GM18505 (cell line): ENCODE measurements around the gene CLK4.

ENCODE experiments used
- ATAC-seq: cut with Tn5 transposase; IDR thresholded peaks from one replicate; pipeline ENCODE4 v1.9.1; 2021; ENCODE audit not compliant: unreplicated experiment
- POLR2A ChIP-seq: IDR thresholded peaks from 4 replicates; pipeline ENCODE4 v1.6.1; 2011; ENCODE audit warnings: borderline replicate concordance; ENCODE audit not compliant: insufficient read depth, insufficient read length; ENCODE audit errors: extremely low read depth

The CLK4 gene

DNA sequence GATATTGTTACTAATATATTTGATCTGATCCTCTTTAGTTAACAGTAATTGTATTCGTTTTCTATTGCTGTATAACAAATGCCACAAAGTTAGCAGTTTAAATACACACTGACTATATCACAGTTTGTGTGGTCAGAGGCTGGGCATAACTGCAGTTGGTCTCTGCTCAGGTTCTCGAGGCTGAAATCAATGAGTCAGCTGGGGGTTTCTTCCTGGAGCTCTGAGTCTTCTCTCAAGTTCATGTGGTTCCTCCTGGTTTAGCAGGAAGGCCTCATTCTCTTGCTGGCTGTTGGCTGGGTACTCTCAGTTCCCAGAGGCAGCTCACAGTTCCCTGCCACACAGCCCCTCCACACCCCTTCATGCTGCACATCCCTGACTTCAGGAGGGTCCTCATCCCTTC, 57.4 kb downstream of the CLK4 start:
- TF ChIP-seq POLR2A = no peak
- no peak for ATAC-seq

DNA sequence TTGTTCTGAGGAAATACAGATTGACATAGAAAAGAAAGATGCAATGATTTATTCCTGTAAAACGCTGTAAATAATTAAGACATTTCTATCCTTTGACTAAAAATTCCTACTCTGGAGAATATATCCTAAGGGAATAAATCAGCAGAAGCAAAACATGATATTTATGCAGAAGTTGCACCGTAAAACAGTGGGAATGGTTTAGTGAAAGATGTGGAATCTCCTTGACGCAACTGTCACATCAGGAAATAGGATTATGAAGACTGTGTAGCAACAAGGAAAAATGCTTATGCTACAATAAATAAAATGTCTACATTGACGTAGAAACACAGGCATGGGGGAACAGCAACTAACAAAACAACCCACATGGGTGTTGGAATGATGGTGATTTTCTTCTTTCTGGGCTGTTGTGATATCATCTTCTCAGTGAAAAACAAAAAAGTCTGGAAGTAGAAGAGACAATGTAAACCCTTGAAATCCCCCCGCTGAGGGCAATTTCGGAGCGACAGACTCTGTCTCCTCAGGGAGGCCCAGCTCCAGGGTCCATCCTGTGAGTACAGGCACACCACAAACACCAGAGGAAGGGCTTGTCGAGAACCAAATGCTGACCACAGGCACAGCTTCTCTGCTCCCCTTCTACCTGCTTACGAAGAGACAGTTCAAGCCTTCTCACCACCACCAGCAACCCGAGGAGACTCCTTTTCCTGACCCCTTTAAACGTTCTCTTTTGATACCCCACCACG, 61.9 kb downstream of the CLK4 start:
- TF ChIP-seq POLR2A = no peak
- ATAC-seq = no peak

- no peak for TF ChIP-seq POLR2A
- ATAC-seq = no peak
Measured at GRCh38 chr5:178564397-178564796, 62.5 kb downstream of the CLK4 start.

GRCh38 chr5:178563621-178564020, 63.2 kb downstream of the CLK4 start:
- no peak for TF ChIP-seq POLR2A
- ATAC-seq = no peak

- no peak for TF ChIP-seq POLR2A
- no peak for ATAC-seq
Measured at GRCh38 chr5:178561746-178562264, 65.0 kb downstream of the CLK4 start.

GRCh38 chr5:178560911-178561310, 65.9 kb downstream of the CLK4 start:
- ATAC-seq = no peak
- no peak for TF ChIP-seq POLR2A

DNA sequence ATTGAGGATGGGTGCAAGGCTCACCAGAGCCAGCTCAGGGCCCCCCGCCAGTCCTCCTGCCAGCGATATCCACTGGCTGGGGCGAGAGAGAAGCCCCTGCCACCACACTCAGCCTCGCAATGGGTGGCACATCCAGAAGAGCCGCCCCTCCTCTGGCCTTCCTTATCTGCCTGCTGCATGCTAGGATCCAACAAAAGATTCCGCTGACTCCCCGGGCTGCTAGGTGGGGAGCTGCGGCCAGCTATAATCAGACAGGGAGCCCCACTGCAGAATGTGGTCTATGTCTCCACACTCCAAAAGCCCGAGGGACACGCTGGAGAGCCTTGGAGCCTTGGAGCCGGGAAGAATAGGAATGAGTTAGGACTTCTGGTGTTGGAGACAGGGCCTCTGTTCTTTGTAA, 69.4 kb downstream of the CLK4 start:
- TF ChIP-seq POLR2A = no peak
- no peak for ATAC-seq

- no peak for ATAC-seq
Measured at GRCh38 chr5:178555771-178556211, 71.1 kb downstream of the CLK4 start.

GRCh38 chr5:178555005-178555404, 71.8 kb downstream of the CLK4 start:
- TF ChIP-seq POLR2A = no peak
- ATAC-seq = no peak

More at GRCh38 chr5:178555771-178556211, 71.1 kb downstream of the CLK4 start:
- TF ChIP-seq POLR2A = no peak

- no peak for ATAC-seq
- TF ChIP-seq POLR2A = no peak
Measured at GRCh38 chr5:178554311-178554710, 72.5 kb downstream of the CLK4 start.

DNA sequence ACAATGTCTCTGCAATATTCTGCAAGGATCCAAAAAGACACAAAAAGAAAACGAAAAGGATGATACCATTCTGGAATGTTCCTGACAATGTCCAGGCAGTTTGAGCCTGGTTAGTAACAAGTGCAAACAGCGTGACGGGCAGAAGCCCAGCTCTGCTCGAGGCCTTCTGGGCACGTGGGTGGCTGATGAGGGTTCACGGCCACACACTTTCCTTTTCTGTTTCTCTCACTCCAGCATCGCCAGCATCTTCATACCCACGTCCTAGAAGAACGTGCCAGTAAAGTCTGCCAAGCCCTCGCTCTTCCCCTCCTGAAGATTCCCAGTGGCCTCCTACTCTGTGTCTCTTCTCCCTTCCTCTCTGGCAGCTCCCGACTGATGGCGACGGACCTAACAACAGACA, 73.3 kb downstream of the CLK4 start:
- TF ChIP-seq POLR2A = no peak
- no peak for ATAC-seq
